GM19452 (cell line): Measurements from ENCODE around the gene ELL2.

Experiments used
- ATAC-seq: cut with Tn5 transposase; IDR thresholded peaks from one replicate; pipeline ENCODE4 v1.9.1; 2021; ENCODE audit not compliant: unreplicated experiment

Gene ELL2

GRCh38 chr5:95961617-95962474 is at the start of gene ELL2:
Gene ELL2 (minus strand): TSS chr5:95961851. CDS start chr5:95961721, 130 bp downstream.
- ATAC-seq = peak; percentile 89

- ATAC-seq = no peak
Measured at GRCh38 chr5:96008987-96009647, 47.5 kb upstream of the ELL2 start.

GRCh38 chr5:96008487-96008886 is 46.8 kb upstream of the ELL2 start:
- ATAC-seq = no peak

- ATAC-seq = no peak
Measured at GRCh38 chr5:96007051-96007450, 45.4 kb upstream of the ELL2 start.

GRCh38 chr5:96006291-96006690 is 44.6 kb upstream of the ELL2 start:
- ATAC-seq = no peak

GRCh38 chr5:96004754-96005153 is 43.1 kb upstream of the ELL2 start:
- no peak for ATAC-seq

GRCh38 chr5:96004087-96004486 is 42.4 kb upstream of the ELL2 start:
- no peak for ATAC-seq

GRCh38 chr5:96001262-96001661 is 39.6 kb upstream of the ELL2 start:
- ATAC-seq = no peak

GRCh38 chr5:96000308-96000707 is 38.7 kb upstream of the ELL2 start:
- no peak for ATAC-seq

GRCh38 chr5:95996904-95997723 is 35.5 kb upstream of the ELL2 start:
- ATAC-seq = no peak

GRCh38 chr5:95995962-95996489 is 34.4 kb upstream of the ELL2 start:
- no peak for ATAC-seq

GRCh38 chr5:95993776-95994175 is 32.1 kb upstream of the ELL2 start:
- no peak for ATAC-seq

GRCh38 chr5:95993266-95993665 is 31.6 kb upstream of the ELL2 start:
- no peak for ATAC-seq

- ATAC-seq = no peak
Measured at GRCh38 chr5:95989283-95990048, 27.8 kb upstream of the ELL2 start.

- no peak for ATAC-seq
Measured at GRCh38 chr5:95988877-95989276, 27.2 kb upstream of the ELL2 start.

- no peak for ATAC-seq
Measured at GRCh38 chr5:95988094-95988493, 26.4 kb upstream of the ELL2 start.

- no peak for ATAC-seq
Measured at GRCh38 chr5:95986937-95987520, 25.4 kb upstream of the ELL2 start.

GRCh38 chr5:95986001-95986400 is 24.4 kb upstream of the ELL2 start:
- ATAC-seq = no peak

- no peak for ATAC-seq
Measured at GRCh38 chr5:95985249-95985648, 23.6 kb upstream of the ELL2 start.

- no peak for ATAC-seq
Measured at GRCh38 chr5:95984287-95984938, 22.8 kb upstream of the ELL2 start.
